ENCODE data around the gene IL32.
A peak's percentile ranks its signal among the peaks of the same experiment; 100 is the strongest.

IL32 gene

GRCh38 chr16:3065069-3065741, at the start of gene IL32:
Gene IL32, plus strand, starts transcription at chr16:3065640. Its CDS starts 172 bp downstream, at chr16:3065812.
- DNase-seq (ENCODE audit: low read depth in 2 of 2), result peak; percentile 56 to 74

GRCh38 chr16:3015865-3016521, 49.4 kb upstream of the IL32 start:
- no peak for DNase-seq (ENCODE audit: low read depth in 2 of 2)

- DNase-seq (ENCODE audit: low read depth in 2 of 2), result no peak
These were observed 48.1 kb upstream of the IL32 start for GRCh38 chr16:3017344-3017743.

GRCh38 chr16:3017794-3018506, 47.5 kb upstream of the IL32 start, which contains the start of gene CLDN6:
Gene CLDN6, minus strand, starts transcription at chr16:3018183. Its CDS starts 2,162 bp downstream, at chr16:3016021.
- no peak for DNase-seq (ENCODE audit: low read depth in 2 of 2)

GRCh38 chr16:3019594-3020246, 45.7 kb upstream of the IL32 start:
- no peak for DNase-seq (ENCODE audit: low read depth in 2 of 2)

- peak; percentile 47 to 63 for DNase-seq (ENCODE audit: low read depth in 2 of 2)
These were observed 45.2 kb upstream of the IL32 start, which contains the start of gene TNFRSF12A for GRCh38 chr16:3020247-3020603. Gene TNFRSF12A, plus strand, starts transcription at chr16:3020368. Its CDS starts 30 bp downstream, at chr16:3020398.

GRCh38 chr16:3020604-3021448, 44.6 kb upstream of the IL32 start:
- DNase-seq (ENCODE audit: low read depth in 2 of 2), result no peak

- DNase-seq (ENCODE audit: low read depth in 2 of 2), result peak; percentile 82 to 91
These were observed 43.8 kb upstream of the IL32 start for GRCh38 chr16:3021449-3022207.

GRCh38 chr16:3022208-3022683, 43.2 kb upstream of the IL32 start:
- peak; percentile 88 to 93 for DNase-seq (ENCODE audit: low read depth in 2 of 2)

GRCh38 chr16:3022684-3023414, 42.6 kb upstream of the IL32 start:
- no peak for DNase-seq (ENCODE audit: low read depth in 2 of 2)

- no peak for DNase-seq (ENCODE audit: low read depth in 2 of 2)
These were observed 42.1 kb upstream of the IL32 start for GRCh38 chr16:3023415-3023668.

GRCh38 chr16:3023669-3024478, 41.6 kb upstream of the IL32 start, which contains the start of the genes HCFC1R1 and THOC6:
Gene HCFC1R1, minus strand, starts transcription at chr16:3023942. Its CDS starts 1 bp downstream, at chr16:3023941.
Gene THOC6, plus strand, starts transcription at chr16:3024035. Its CDS starts 292 bp downstream, at chr16:3024327.
- DNase-seq (ENCODE audit: low read depth in 2 of 2), result peak; percentile 94 to 95

- no peak for DNase-seq (ENCODE audit: low read depth in 2 of 2)
These were observed 40.1 kb upstream of the IL32 start for GRCh38 chr16:3025032-3026002.

- DNase-seq (ENCODE audit: low read depth in 2 of 2), result no peak
These were observed 39.4 kb upstream of the IL32 start for GRCh38 chr16:3026003-3026378.

GRCh38 chr16:3026609-3027488, 38.6 kb upstream of the IL32 start:
- no peak for DNase-seq (ENCODE audit: low read depth in 2 of 2)

- DNase-seq (ENCODE audit: low read depth in 2 of 2), result no peak
These were observed 38.0 kb upstream of the IL32 start for GRCh38 chr16:3027489-3027795.
